Peyer's patch (tissue), 4 donors: ENCODE results near the gene HOXB8.

Experiments
- CTCF ChIP-seq, 6 experiments: fragments of 450-650 bp in 4 of 6; fragments of 200-600 bp in 2 of 6; sonication (generic) in 1 of 6; IDR thresholded peaks; one replicate each; pipeline ENCODE4 v1.5.1; 2017 to 2019; ENCODE audit warnings: antibody characterized with exemption in 6 of 6, mild to moderate bottlenecking in 3 of 6, moderate library complexity in 1 of 6
- POLR2A ChIP-seq, 2 donors: fragments of 450-650 bp; IDR thresholded peaks; one replicate each; pipeline ENCODE4 v1.5.1; 2017; ENCODE audit warnings: antibody characterized with exemption in 2 of 2, mild to moderate bottlenecking in 2 of 2, moderate library complexity in 2 of 2

DNA sequence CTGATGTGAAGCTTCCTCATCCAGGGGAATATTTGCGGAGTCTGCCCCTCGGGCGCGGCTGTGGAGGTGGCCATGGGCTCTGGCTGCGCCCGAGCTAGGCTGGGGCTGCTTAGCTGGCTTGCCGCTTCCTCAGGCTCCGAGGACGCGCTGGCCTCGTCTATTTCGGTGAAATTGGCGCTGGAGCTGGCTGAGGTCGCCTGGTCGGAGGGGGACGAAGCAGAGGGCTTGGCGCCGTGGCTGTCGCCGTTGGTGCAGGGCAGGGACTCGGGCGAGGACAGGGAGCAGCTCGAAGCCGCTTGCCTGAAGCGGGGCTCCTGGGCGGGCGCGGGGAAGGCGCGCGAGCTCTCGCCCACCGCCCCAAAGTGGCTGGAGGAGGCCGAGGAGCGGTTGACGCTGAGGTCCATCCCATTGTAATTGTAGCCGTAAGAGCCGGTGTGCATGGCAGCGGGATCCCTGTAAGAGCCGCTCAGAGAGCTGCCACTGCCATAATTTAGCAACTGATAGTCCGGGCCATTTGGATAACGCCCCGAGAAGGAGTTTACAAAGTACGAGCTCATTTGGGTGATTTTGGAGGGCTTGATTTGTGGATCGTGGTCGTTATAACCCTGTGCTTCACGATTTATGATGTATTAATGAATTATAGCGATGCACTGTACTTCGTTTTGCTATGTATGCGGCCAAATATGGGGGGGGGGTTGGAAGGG lies 21.8 kb downstream of the HOXB8 start, which contains the start of gene HOXB5:
- TF ChIP-seq CTCF (IDR thresholded peaks at IDR 0.05) (no peak), POLR2A (IDR thresholded peaks at IDR 0.05) (no peak)
